Breast epithelium (tissue), 3 donors: ENCODE data around the gene PDE4D.

Source experiments
- CTCF ChIP-seq, 3 donors: fragments of 450-650 bp; IDR thresholded peaks; one replicate each; pipeline ENCODE4 v1.5.1; 2016 to 2017; ENCODE audit warnings: antibody characterized with exemption in 3 of 3, mild to moderate bottlenecking in 3 of 3, moderate library complexity in 3 of 3
- POLR2A ChIP-seq: fragments of 450-650 bp; IDR thresholded peaks from one replicate; pipeline ENCODE4 v1.6.1; 2016; ENCODE audit warnings: antibody characterized with exemption, mild to moderate bottlenecking, moderate library complexity
- POLR2AphosphoS5 ChIP-seq, 3 donors: sonication (generic); formaldehyde crosslinking; IDR thresholded peaks; one replicate each; pipeline ENCODE4 v1.6.1; 2017; ENCODE audit warnings: antibody characterized with exemption in 3 of 3

DNA sequence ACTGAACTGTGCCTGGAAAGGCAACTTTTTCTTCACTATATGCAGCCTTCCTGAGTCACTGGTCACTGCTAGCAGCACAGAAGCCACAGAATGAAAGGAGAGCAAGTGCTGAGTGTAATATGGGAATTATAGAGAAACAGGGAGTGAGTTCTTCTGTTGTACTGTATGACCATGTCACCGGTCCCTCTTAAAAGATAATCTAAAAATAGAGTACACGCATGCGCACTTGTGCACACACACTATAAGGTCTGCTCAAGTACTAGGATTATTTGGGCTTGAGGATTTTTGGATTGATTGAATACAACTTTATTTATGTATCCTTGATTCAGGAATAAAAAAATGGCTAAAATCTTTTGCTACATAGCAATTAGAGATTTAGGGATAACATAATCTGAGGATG, 571.9 kb downstream of the PDE4D start:
- TF ChIP-seq CTCF (IDR thresholded peaks at IDR 0.05) (no peak), POLR2A (no peak), POLR2AphosphoS5 (IDR thresholded peaks at IDR 0.05) (no peak)
